Ureter (tissue), 1 donor: ENCODE data around the gene LYRM1. TPM values are rescaled to one million over a fixed set of nuclear protein-coding genes. Genes with fewer than 3 reads are reported as not detected.

Experiments used
- DNase-seq: peaks from one replicate; pipeline ENCODE4 v3.0.0-alpha.2; 2020; ENCODE audit warnings: low spot score
- total RNA-seq: library from RNA; stranded (reverse); gene quantifications from one replicate; pipeline ENCODE4 v1.2.4, GENCODE V29; 2023
- donor health status: DM: yes; HTN: yes; CAD: no.

The LYRM1 gene
- total RNA-seq, 1 donor from 2014 or later: 40.3 TPM

GRCh38 chr16:20871941-20872815 lies 28.4 kb upstream of the LYRM1 start:
- DNase-seq: no peak

GRCh38 chr16:20873331-20873730 lies 27.2 kb upstream of the LYRM1 start:
- no peak for DNase-seq

- no peak for DNase-seq
These were observed 26.4 kb upstream of the LYRM1 start for GRCh38 chr16:20874088-20874581.

GRCh38 chr16:20875355-20875650 lies 25.3 kb upstream of the LYRM1 start:
- no peak for DNase-seq

- no peak for DNase-seq
These were observed 21.9 kb upstream of the LYRM1 start for GRCh38 chr16:20878682-20879147.

- DNase-seq: no peak
These were observed 21.2 kb upstream of the LYRM1 start for GRCh38 chr16:20879175-20880040.

- DNase-seq: no peak
These were observed 19.6 kb upstream of the LYRM1 start for GRCh38 chr16:20880867-20881502.

- DNase-seq: no peak
These were observed 19.1 kb upstream of the LYRM1 start for GRCh38 chr16:20881503-20881878.

GRCh38 chr16:20883554-20884239 lies 16.9 kb upstream of the LYRM1 start:
- no peak for DNase-seq

GRCh38 chr16:20884240-20884556 lies 16.4 kb upstream of the LYRM1 start:
- DNase-seq: no peak

- no peak for DNase-seq
These were observed 14.3 kb upstream of the LYRM1 start for GRCh38 chr16:20886320-20886719.

GRCh38 chr16:20887207-20887606 lies 13.4 kb upstream of the LYRM1 start:
- DNase-seq: no peak

GRCh38 chr16:20889625-20890275 lies 10.8 kb upstream of the LYRM1 start:
- no peak for DNase-seq

GRCh38 chr16:20894388-20894787 lies 6.2 kb upstream of the LYRM1 start:
- DNase-seq: no peak

GRCh38 chr16:20897253-20897897 lies 3.2 kb upstream of the LYRM1 start:
- no peak for DNase-seq

- no peak for DNase-seq
These were observed 2.6 kb upstream of the LYRM1 start for GRCh38 chr16:20897922-20898321.

- no peak for DNase-seq
These were observed 1.5 kb upstream of the LYRM1 start for GRCh38 chr16:20899071-20899470.

- DNase-seq: no peak
These were observed 883 bp upstream of the LYRM1 start for GRCh38 chr16:20899477-20900298.

GRCh38 chr16:20901068-20901435 lies 481 bp downstream of the LYRM1 start:
- no peak for DNase-seq
